MM.1S (cell line): Measurements from ENCODE around the gene ANKRD6.

Source experiments
- DNase-seq: peaks from one replicate; pipeline ENCODE4 v3.0.0-alpha.2; 2015
- H2AFZ ChIP-seq: fragments of 300-600 bp; sonication (generic); 2 replicates; pipeline ENCODE4 v1.6.0; 2016; ENCODE audit warnings: antibody characterized with exemption, low read length
- H3F3A ChIP-seq: fragments of 300-600 bp; sonication (generic); 2 replicates; pipeline ENCODE4 v1.6.1; 2016; ENCODE audit warnings: mild to moderate bottlenecking, antibody characterized with exemption, low read length, moderate library complexity, mixed read lengths; ENCODE audit not compliant: insufficient read depth
- H3K27ac ChIP-seq: fragments of 300-600 bp; sonication (generic); 2 replicates; pipeline ENCODE4 v1.5.1; 2016; ENCODE audit warnings: mild to moderate bottlenecking, low read length
- H3K27me3 ChIP-seq: fragments of 300-600 bp; sonication (generic); replicated peaks from 2 replicates; pipeline ENCODE4 v1.6.0; 2016; ENCODE audit warnings: low read length; ENCODE audit not compliant: insufficient read depth
- H3K36me3 ChIP-seq: fragments of 300-600 bp; sonication (generic); replicated peaks from 2 replicates; pipeline ENCODE4 v1.6.1; 2016; ENCODE audit warnings: mild to moderate bottlenecking, low read length, mixed read lengths; ENCODE audit not compliant: insufficient read depth
- H3K4me1 ChIP-seq: fragments of 300-600 bp; sonication (generic); 2 replicates; pipeline ENCODE4 v1.6.1; 2016; ENCODE audit warnings: low read length, mixed read lengths
- H3K4me2 ChIP-seq: fragments of 300-600 bp; sonication (generic); 2 replicates; pipeline ENCODE4 v1.6.0; 2016; ENCODE audit warnings: low read depth, low read length
- H3K4me3 ChIP-seq: fragments of 300-600 bp; sonication (generic); 2 replicates; pipeline ENCODE4 v1.5.1; 2016; ENCODE audit warnings: low read length, mixed read lengths
- H3K79me2 ChIP-seq: fragments of 300-600 bp; sonication (generic); 2 replicates; pipeline ENCODE4 v1.6.1; 2016; ENCODE audit warnings: mixed run types, low read length, mixed read lengths
- H3K9ac ChIP-seq: fragments of 300-600 bp; sonication (generic); 2 replicates; pipeline ENCODE4 v1.6.1; 2016; ENCODE audit warnings: low read length, mixed read lengths
- H3K9me2 ChIP-seq: fragments of 300-600 bp; sonication (generic); replicated peaks from 2 replicates; pipeline ENCODE4 v1.6.1; 2016; ENCODE audit warnings: mild to moderate bottlenecking, low read length, mixed read lengths; ENCODE audit not compliant: insufficient read depth
- H3K9me3 ChIP-seq: fragments of 300-600 bp; sonication (generic); replicated peaks from 2 replicates; pipeline ENCODE4 v1.6.1; 2016; ENCODE audit warnings: mild to moderate bottlenecking, low read length, mixed read lengths; ENCODE audit not compliant: insufficient read depth
- H4K20me1 ChIP-seq: fragments of 300-600 bp; sonication (generic); 2 replicates; pipeline ENCODE4 v1.6.1; 2016; ENCODE audit warnings: mild to moderate bottlenecking, low read length, moderate library complexity, mixed read lengths; ENCODE audit not compliant: insufficient read depth
- EZH2 ChIP-seq: fragments of 300-600 bp; sonication (generic); optimal IDR thresholded peaks from 2 replicates; pipeline ENCODE3; 2017; ENCODE audit warnings: low read depth, mild to moderate bottlenecking, antibody characterized with exemption, low read length, mixed read lengths
- EZH2phosphoT487 ChIP-seq: fragments of 300-600 bp; sonication (generic); IDR thresholded peaks from 2 replicates; pipeline ENCODE4 v1.6.1; 2018; ENCODE audit warnings: antibody characterized with exemption, low read length
- TF ChIP-seq, protein P1 (sequence below): fragments of 300-600 bp; sonication (generic); IDR thresholded peaks from 2 replicates; pipeline ENCODE4 v1.5.1; 2016; ENCODE audit warnings: antibody characterized with exemption, low read length, mixed read lengths

Gene ANKRD6

DNA sequence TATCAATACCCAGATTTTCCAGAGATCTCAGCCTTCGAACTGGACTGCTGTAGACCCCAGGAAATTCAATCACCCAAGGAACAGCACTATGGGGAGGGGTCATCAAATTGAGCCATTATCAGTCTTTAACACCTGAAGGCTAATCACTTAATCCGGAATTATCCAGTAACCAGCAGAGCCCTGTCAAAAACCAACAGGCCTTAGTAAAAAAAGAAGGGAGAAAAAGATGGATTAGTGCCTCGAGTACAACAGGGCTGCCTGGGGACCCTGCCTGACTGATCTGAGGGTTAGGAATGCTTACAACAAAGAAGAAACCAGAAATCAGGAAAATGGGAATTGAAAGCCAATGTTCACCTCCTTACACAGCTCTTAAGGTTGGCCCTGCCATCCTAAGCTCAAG lies 28.4 kb upstream of the ANKRD6 start:
- Histone ChIP-seq H3K9ac (no peak overlapping the region), H2AFZ (no peak overlapping the region), H3K4me1 (peaks cover 10% of the 10 kb centered on the region), H3K9me3 (no peaks in the 10 kb centered on the region), H3K27ac (no peak overlapping the region), H3K9me2 (no peaks in the 10 kb centered on the region), H3K4me3 (no peak overlapping the region), H3K4me2 (no peak overlapping the region), H3K79me2 (peaks cover 100% of the 10 kb centered on the region), H4K20me1 (peaks cover 16% of the 10 kb centered on the region; the same call in 1 of the 2 replicates), H3K36me3 (no peaks in the 10 kb centered on the region), H3K27me3 (no peaks in the 10 kb centered on the region), H3F3A (no peaks in the 10 kb centered on the region; the same call in 1 of the 2 replicates)
- no peak for TF ChIP-seq EZH2phosphoT487
- TF ChIP-seq, protein P1, sequence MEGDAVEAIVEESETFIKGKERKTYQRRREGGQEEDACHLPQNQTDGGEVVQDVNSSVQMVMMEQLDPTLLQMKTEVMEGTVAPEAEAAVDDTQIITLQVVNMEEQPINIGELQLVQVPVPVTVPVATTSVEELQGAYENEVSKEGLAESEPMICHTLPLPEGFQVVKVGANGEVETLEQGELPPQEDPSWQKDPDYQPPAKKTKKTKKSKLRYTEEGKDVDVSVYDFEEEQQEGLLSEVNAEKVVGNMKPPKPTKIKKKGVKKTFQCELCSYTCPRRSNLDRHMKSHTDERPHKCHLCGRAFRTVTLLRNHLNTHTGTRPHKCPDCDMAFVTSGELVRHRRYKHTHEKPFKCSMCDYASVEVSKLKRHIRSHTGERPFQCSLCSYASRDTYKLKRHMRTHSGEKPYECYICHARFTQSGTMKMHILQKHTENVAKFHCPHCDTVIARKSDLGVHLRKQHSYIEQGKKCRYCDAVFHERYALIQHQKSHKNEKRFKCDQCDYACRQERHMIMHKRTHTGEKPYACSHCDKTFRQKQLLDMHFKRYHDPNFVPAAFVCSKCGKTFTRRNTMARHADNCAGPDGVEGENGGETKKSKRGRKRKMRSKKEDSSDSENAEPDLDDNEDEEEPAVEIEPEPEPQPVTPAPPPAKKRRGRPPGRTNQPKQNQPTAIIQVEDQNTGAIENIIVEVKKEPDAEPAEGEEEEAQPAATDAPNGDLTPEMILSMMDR: no peak
- TF ChIP-seq EZH2: no peak
- no peak for DNase-seq

DNA sequence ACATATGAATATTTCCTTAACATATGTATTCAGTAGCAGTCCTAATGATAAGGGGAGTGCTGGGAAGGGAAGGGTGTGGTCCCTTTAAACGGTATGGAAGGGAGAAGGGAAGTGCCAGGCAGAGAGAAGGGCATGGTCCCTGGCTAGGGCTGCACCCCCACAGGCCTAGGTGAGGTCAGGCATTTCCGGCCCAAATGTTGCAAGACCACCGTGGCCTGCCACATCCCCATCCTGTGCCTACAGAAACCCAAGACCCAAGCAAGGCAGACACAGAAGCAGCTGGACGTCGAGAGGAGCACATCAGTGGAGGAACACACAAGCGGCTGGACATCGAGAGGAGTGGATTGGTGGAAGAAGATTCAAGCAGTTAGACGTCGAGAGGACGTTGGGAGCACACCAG lies 26.8 kb upstream of the ANKRD6 start:
- peaks cover 10% of the 10 kb centered on the region for H3F3A ChIP-seq
- DNase-seq: no peak
- H3K27me3 ChIP-seq: no peaks in the 10 kb centered on the region
- no peaks in the 10 kb centered on the region for H3K9me3 ChIP-seq
- no peak overlapping the region for H3K4me2 ChIP-seq
- peaks cover 12% of the 10 kb centered on the region for H3K4me1 ChIP-seq
- no peaks in the 10 kb centered on the region for H3K9me2 ChIP-seq
- no peak overlapping the region for H3K4me3 ChIP-seq
- no peaks in the 10 kb centered on the region for H3K36me3 ChIP-seq
- no peak overlapping the region for H3K9ac ChIP-seq
- H2AFZ ChIP-seq: no peak overlapping the region
- no peak overlapping the region for H3K27ac ChIP-seq
- peaks cover 16% of the 10 kb centered on the region; the same call in 1 of the 2 replicates for H4K20me1 ChIP-seq
- TF ChIP-seq EZH2phosphoT487 (no peak), EZH2 (no peak)
- TF ChIP-seq, protein P1: no peak
- H3K79me2 ChIP-seq: peaks cover 100% of the 10 kb centered on the region

DNA sequence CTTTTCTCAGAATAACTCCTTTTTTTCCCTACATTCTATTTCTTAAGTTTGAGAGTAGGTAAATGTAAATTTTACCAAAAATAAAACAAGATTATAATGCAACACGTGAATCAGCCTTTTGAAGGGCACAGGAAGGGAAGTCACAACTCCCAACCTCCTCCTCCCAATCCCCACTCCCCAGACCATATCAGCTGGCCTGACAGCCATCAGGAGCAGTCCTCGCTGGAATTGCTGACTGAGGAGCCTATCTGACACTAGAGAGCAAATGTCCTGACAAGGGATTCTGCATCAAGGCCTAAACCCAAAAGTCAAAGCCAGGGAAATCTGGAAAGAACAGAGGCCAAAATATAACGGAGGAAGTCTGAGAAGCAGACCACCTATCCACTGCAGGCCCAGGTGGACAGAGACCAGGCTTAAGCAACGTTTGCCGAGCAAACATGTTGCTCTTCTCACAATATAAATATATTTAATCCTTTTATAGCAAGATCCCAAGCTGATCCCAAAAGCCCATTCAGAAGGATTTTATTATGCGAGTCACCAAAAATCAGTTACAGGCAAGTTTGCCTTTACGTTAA lies 23.4 kb upstream of the ANKRD6 start:
- TF ChIP-seq EZH2 (no peak), EZH2phosphoT487 (no peak)
- TF ChIP-seq, protein P1: no peak
- Histone ChIP-seq H3K27me3 (no peaks in the 10 kb centered on the region), H3K36me3 (no peaks in the 10 kb centered on the region), H3K27ac (no peak overlapping the region), H3K9ac (peak overlapping the region; percentile 84; the same call in 1 of the 2 replicates), H2AFZ (no peak overlapping the region), H3K4me1 (peaks cover 15% of the 10 kb centered on the region), H4K20me1 (peaks cover 9% of the 10 kb centered on the region; the same call in 1 of the 2 replicates), H3F3A (peaks cover 15% of the 10 kb centered on the region), H3K9me3 (no peaks in the 10 kb centered on the region), H3K9me2 (no peaks in the 10 kb centered on the region), H3K4me3 (peak overlapping the region; percentile 94; the same call in 1 of the 2 replicates), H3K4me2 (peak overlapping the region; percentile 88), H3K79me2 (peaks cover 87% of the 10 kb centered on the region)
- no peak for DNase-seq
